ENCODE measurements around the gene AGPS.

The AGPS gene

DNA sequence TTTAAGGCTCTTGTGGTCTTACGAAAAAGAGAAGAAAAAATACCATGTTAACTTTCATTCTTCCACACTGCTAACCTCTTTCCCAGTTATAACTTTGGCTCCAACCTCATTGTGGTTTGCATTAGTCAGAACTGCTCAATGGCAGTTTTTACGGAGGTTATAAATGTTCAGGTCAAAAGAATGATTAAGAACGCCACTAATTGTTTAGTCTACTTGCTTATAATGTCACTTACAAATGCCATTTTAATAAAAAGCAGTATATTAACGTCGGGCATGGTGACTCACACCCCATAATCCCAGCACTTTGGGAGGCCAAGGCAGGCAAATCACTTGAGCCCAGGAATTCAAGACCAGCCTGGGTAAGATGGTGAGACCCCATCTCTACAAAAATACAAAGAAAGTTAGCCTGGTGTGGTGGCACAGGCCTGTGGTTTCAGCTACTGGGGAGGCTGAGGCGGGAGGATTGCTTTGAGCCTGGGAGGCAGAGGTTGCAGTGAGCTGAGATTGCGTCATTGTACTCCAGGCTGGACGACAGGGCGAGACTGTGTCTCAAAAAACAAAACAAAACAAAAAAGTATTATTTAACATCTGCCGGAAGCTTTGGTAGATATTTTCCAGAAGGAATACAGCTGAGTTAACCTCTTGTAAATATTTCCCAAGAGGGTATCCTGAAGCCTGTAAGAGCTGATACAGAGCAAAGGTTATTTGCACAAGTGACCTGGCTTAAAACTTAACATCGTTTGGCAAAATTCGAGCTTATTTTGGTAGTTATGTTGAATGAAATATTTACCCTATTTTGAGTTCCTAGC is 5.1 kb downstream of the AGPS start:
- no peak for DNase-seq (ENCODE audit: low read depth)
- TF ChIP-seq, protein P1, sequence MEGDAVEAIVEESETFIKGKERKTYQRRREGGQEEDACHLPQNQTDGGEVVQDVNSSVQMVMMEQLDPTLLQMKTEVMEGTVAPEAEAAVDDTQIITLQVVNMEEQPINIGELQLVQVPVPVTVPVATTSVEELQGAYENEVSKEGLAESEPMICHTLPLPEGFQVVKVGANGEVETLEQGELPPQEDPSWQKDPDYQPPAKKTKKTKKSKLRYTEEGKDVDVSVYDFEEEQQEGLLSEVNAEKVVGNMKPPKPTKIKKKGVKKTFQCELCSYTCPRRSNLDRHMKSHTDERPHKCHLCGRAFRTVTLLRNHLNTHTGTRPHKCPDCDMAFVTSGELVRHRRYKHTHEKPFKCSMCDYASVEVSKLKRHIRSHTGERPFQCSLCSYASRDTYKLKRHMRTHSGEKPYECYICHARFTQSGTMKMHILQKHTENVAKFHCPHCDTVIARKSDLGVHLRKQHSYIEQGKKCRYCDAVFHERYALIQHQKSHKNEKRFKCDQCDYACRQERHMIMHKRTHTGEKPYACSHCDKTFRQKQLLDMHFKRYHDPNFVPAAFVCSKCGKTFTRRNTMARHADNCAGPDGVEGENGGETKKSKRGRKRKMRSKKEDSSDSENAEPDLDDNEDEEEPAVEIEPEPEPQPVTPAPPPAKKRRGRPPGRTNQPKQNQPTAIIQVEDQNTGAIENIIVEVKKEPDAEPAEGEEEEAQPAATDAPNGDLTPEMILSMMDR (IDR thresholded peaks at IDR 0.05; ENCODE audit: low read depth, low read length, missing control alignments) = no peak
- H3K4me3 ChIP-seq (ENCODE audit: low read depth, low read length) = no peak overlapping the region

GRCh38 chr2:177398290-177398683 is 5.7 kb downstream of the AGPS start:
- TF ChIP-seq, protein P1 (IDR thresholded peaks at IDR 0.05; ENCODE audit: low read depth, low read length, missing control alignments) = no peak
- H3K4me3 ChIP-seq (ENCODE audit: low read depth, low read length) = no peak overlapping the region
- no peak for DNase-seq (ENCODE audit: low read depth)

DNA sequence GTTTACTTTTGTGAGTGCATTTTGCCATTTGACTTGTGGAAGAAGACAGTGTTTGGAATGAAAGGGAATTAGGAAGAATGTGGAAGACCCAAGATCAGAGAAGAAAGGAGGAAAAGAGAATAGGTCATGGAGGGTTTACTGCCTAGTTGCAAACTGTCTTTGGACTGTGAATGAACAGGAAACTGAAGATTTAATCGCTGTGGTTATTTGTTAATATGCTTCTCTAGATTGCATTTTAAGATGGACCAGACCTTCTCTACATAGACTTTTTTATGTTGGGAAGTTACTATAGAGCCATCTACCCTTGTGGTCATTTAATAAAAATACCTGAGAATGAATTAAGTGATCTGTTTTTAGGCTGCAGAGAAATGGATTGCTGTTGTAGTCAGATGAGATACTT is 6.2 kb downstream of the AGPS start:
- DNase-seq (ENCODE audit: low read depth) = no peak
- H3K4me3 ChIP-seq (ENCODE audit: low read depth, low read length) = no peak overlapping the region
- TF ChIP-seq, protein P1 (IDR thresholded peaks at IDR 0.05; ENCODE audit: low read depth, low read length, missing control alignments) = no peak

DNA sequence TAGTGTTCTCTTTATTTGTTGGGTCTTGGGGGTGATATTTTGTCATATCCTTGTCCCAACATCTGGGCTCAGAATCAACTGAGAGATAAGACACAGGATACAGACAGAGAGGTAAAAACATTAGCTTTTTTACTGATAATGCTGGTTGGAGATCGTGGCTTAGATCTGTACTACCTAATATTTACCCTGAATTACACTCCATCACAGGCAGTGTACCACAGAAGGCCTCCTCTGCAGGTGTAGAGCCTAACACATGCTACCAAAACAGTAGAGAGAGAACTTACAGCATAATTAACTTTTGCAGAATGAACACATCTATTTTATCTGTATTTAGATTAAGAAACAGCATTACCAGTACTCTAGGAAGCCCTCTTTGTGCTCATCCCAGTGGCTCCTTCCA is 6.8 kb downstream of the AGPS start:
- no peak for DNase-seq (ENCODE audit: low read depth)
- no peak overlapping the region for H3K4me3 ChIP-seq (ENCODE audit: low read depth, low read length)
- TF ChIP-seq, protein P1 (IDR thresholded peaks at IDR 0.05; ENCODE audit: low read depth, low read length, missing control alignments) = no peak

GRCh38 chr2:177400337-177400923 is 7.9 kb downstream of the AGPS start:
- TF ChIP-seq, protein P1 (IDR thresholded peaks at IDR 0.05; ENCODE audit: low read depth, low read length, missing control alignments) = no peak
- H3K4me3 ChIP-seq (ENCODE audit: low read depth, low read length) = no peak overlapping the region
- DNase-seq (ENCODE audit: low read depth) = no peak

- H3K4me3 ChIP-seq (ENCODE audit: low read depth, low read length) = no peak overlapping the region
- no peak for DNase-seq (ENCODE audit: low read depth)
- TF ChIP-seq, protein P1 (IDR thresholded peaks at IDR 0.05; ENCODE audit: low read depth, low read length, missing control alignments) = no peak
Observed at GRCh38 chr2:177402096-177402495, 9.5 kb downstream of the AGPS start.

Data from GM12864 (cell line).